C1 segment of cervical spinal cord (tissue), 14 donors: ENCODE results near the gene CD300H.
A peak's percentile ranks its signal among the peaks of the same experiment; 100 is the strongest.

Experiments
- DNase-seq, 14 donors: peaks; one replicate each; lab custom pipeline; 2025; lab: John Stamatoyannopoulos, UW

Gene CD300H

DNA sequence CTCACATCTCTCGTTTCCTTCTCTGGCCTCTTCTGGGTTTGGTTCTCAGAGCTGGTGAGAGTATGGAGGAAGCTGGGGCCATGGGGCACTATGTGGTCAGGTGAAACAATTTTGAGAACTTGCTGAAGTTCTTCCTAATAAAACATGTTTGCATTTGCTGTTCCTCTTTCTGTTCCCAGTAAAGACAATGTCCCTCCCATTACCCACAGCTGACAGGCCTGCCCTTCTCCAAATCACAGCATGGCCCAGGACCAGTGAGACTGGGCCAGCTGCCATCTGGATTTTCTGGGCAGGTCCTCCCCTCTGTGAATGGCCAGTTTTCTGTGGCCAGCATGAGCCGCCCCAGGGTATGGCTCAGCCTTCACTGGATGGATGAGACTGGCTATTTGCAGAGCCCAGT lies at the start of gene CD300H:
TSS of gene CD300H (minus strand) at position 113 of the 400 bp plus-strand sequence.
- DNase-seq: peak in 1 of 14 donors; percentile 19

DNA sequence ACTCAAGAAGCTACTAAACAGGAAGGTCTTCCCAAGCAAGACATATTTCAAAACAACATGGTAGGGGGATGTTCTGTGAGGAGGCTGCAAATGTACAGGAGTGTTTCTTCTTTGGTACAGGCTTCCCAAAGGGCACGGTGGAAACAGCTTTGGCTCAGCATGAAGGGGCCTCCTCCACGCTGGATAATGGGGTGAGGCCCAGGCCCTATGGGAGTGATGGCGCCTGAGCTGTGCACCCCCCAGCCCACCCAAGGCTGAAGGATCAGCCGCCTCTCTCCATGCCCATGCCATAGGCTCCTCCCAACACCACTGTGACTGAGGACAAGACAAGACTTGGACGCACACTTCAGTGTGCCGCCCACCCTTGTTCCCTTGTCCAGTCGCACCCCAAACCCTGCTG lies 49.4 kb upstream of the CD300H start:
- DNase-seq: no peak

DNA sequence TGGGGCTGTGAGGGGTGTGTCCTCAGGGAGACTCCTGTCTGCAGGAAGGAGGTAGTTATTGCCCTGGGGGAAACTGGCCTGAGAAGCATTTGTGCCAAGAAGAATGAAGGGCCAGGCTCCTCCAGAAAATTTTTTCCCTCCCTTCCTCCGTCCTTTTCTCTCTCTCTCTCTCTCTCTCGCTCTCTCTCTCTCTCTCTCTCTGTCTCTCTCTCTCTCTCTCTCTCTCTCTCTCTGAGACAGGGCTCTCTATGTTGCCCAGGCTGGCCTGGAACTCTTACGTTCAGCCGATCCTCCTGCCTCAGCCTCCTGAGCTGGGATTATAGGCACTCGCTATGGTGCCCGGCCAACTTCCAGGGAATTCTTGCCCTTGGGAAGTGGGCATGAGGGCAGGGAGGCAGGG lies 44.7 kb upstream of the CD300H start:
- no peak for DNase-seq

DNA sequence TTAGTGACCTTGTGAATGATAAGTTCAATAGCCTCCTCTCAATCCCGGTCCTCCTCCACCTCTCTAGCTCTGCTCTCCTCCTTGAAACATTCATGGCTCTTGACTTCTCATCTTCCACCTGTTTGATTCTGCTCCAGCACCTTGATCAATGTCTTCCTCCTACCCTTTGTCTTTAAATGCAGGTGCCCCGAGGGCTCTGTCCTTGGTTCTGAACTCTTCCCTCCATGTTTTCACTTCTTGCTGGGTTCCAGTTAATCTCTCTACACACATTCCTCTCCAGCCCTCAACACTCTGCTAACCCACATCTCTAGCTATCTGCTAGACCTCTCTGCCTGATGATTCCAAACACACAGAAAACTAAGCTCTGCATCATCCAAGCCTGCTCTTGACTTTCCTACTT lies 42.8 kb upstream of the CD300H start:
- no peak for DNase-seq

DNA sequence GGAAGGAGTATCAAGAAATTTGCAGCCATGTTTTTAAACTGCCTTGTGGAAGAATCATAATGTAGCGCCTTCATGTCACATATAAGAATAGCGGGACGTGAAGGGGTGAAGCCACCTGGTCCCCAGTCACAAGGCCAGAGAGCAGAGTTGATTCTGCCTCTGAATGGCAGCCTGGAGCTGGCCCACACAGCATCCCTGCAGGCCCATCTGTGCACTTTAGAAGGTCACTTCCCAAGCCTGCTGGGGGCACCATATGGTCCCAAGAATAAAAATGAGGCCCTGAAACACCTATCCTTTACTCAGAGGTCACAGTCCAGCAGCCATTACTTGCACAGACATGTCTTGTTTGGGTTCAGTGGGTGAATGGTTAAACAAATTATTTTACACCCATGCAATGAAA lies 41.2 kb upstream of the CD300H start:
- peak in 2 of 14 donors; percentile 50 to 94 for DNase-seq

DNA sequence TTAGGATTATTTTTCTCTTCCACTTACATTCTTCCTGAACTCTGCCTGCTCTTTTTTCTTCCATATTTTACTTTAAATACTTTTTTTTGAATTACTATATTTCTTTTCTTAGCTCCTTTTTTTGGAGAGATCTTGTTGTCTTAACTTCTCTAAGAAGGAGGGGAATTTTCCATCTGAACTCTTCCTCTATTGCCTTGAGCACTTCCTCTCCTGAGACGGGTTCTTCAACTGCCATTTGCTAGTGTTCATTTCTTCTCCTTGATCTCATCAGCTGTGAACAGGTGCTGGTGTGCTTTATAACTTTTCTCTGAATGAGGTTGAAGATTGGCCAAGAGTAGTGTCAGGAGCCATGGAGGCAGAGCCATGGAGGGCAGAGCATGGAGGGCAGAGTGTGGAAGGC lies 39.9 kb upstream of the CD300H start:
- DNase-seq: no peak

DNA sequence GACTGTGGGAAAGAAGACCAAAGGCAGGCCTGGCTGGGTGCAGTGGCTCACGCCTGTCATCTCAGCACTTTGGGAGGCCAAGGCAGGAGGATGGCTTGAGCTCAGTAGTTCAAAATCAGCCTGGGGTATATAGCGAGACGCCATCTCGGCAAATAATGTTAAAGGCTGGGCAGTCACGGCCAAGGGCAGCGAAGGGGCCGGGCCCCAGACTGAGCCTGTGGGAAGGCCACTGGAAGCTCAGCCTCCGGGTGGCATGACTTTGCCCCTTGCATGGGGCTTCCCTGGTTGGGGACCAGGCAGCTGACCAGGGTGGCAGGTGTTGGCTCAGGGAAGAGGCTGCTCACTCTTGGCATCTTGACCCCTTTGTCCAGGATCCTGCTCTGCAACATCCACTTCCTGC lies 38.7 kb upstream of the CD300H start:
- peak in 1 of 14 donors; percentile 36 for DNase-seq

DNA sequence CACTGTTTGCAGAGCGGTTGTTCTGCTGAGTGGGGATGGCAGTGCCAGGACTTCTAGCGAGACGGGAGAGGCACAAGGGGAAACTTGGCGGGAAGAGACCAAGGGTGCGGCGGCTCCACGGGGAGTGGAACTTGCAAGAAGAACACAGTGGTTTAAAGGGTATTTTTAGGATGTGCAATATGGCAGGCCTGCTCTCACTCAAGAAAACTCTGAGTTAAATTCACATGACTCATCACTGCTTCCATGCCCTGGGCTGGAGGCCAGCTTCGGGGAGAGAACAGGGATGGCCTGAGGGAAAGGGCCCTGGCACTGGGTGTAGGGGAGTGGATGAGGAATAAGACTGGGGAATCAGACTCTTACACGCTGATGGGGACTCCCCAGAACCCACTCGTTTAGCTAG lies 38.1 kb upstream of the CD300H start:
- peak in 2 of 14 donors; percentile 49 to 83 for DNase-seq

DNA sequence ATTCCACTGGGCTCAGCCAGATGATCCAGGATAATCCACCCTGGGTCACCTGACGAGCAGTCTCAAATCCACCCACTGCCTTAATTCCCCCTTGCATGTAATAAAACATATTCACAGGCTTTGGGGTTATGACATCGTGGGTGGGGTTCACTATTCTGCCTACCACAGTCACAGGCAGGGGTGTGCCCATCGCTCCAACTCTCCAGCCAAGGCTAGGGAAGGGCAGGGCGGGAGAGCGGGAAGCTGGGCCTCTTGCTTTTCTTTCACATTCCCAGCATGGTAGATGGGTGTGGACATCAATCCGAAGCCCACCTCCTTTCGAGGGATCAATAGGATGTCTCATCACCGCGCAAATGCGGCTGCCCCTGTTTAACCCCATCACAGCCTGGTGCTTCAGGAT lies 37.5 kb upstream of the CD300H start:
- DNase-seq: peak in 1 of 14 donors; percentile 52

DNA sequence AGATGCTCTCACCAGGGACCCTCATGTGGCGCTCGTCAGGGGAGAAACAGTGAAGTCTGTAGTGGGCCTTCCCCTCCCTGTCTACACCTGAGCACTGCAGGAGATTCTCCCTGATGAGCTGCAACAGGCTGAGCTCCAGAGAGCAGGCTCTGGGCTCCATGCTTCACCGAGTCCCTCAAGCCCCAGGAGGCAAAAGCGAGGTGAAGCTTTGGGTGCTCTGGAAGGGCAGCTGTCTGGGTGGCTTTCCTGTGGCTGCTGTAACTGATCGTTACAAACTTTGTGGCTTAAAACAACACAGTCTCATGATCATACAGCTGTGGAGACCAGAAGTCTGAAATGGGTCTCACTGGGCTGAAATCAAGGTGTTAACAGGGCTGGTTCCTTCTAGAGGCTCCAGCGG lies 36.9 kb upstream of the CD300H start:
- no peak for DNase-seq

DNA sequence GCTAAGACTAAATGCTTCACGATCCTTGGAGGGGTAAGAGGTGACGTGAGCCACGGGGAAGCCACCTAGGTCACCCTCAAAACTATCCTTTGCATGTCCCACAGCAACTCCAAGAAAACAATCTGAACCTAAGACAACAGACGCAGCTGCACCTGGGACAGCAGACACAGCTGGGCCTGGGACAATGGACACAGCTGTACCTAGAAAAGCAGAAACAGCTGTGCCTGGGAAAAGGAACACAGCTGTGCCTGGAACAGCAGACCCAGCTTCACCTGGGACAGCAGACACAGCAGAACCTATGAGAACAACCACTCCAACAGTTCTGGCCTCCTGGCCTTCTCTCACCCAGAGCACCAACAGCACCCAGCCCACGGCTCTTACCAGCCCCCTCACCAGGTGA lies 36.4 kb upstream of the CD300H start:
- DNase-seq: no peak

DNA sequence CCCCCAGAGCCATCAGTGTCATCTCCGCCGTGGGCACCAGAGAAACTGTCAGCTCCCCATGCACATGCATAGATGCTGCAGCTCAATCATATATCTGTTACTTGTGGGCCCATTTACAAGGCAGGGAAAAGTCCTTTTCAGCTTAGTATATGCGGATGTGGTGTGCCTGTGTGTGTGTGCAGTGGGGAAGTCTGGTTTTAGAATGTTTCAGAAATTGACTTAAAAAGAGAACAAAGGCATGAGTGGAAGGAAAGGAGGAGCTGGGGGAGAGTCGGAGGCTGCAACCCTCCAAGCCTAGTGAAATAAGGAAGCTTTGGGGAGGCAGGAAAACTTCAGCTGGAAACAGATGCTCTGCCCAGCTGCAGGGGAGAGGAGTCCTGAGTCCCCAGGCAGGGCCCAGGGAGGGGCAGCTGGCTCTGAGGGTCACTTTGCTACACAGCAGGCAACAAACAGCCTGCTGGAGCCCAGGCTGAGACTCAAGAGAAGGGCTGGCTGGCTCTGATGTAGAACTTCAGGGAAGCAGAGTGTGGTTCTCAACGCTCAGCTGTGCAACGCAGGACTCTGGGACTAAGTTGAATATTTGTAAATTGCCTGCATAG lies 35.8 kb upstream of the CD300H start:
- no peak for DNase-seq

DNA sequence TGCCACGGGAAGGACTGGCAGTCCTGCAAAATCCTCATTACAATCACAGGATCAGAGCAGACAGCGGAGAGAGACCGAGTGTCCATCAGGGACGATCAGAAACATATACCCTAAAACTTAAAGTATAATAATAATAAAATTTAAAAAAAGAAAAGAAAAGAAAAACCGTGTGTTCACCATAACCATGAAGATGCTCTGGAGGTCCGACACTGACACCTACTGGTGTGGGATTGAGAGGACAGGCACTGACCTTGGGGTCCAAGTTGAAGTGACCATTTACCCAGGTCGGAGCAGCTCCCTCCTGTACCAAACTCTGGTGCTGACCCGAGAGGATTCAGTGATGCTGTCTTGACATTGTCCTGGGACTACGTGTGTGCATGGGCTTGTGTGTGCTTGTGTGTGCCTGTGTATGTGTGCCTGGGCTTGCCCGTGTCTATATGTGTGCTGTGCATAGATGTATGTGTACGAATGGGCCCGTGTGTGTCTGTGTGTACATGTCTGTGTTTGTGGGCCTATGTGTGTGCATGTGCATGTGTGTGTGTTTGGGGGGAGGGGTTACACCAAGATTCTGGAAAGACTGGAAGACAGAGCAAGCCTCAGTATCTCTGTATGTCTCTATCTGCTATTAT lies 34.7 kb upstream of the CD300H start:
- DNase-seq: peak in 1 of 14 donors; percentile 28

DNA sequence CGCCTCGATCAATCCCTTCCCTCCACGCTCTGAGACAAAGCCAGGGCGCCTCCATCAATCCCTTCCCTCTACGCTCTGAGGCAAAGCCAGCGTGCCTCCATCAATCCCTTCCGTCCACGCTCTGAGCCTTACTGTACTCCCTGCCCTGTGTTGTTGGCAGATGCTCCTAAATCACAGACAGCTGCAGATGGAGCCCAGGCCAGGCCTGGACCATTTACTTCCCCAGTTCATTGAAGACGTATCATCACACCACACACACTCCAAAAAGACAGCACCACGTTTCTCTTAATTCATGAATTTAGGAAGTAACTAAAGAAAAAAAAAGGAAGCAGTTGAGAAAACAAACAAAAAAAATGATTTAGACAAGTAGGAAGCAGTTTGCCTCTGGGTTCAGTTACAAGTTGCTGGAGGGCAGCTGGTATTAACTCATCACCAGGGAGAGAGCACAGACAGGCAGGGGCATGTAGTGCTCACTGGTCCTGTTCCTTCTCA lies 32.2 kb upstream of the CD300H start:
- DNase-seq: no peak

DNA sequence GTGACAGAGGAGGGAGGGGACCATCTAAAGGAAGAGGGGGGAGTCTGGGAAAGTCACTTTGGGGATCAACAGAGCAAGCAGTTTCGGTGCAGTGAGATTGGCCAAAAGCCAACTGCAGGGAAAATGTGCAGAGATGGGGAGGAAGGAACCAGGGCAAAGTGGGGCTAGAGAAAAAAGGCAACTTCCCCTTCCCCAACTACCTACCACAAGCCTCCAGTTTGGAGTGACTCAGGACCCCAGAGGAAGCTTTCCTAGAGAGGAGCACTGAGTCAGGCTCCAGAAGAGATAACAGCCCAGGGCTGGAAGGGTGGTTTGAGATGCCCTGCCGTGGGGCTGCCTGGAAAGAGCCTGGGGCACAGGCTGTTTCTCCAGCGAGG lies 31.7 kb upstream of the CD300H start:
- DNase-seq: no peak

DNA sequence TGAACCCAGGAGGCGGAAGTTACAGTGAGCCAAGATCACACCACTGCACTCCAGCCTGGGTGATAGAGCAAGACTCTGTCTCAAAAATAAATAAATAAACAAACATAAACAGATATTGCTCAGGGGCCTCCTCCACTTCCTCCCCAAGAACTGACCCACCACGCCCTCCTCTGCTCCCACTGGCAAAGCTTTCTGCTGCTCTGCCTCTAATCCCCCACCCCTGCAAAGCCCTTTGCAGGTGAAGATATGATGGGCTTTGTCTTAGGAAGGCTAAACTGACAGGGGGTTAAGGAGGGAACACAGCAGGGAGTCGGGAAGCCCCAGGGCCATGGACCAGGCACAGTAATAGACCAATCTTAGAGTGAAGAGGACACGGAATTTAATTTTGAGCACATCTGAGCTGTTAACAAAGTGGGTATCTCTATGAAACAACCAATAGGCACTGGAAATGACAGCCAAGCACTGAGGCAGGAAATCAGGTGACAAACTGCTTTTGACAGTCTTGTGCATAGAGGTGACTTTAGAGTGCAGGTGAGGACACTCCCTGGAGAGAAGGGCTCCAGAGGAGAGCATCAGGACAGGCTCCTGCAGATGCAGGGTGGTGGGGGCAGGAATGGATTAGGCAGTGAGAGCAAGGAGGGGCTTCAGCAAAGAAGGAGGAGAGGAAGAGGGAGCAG lies 31.2 kb upstream of the CD300H start:
- no peak for DNase-seq

DNA sequence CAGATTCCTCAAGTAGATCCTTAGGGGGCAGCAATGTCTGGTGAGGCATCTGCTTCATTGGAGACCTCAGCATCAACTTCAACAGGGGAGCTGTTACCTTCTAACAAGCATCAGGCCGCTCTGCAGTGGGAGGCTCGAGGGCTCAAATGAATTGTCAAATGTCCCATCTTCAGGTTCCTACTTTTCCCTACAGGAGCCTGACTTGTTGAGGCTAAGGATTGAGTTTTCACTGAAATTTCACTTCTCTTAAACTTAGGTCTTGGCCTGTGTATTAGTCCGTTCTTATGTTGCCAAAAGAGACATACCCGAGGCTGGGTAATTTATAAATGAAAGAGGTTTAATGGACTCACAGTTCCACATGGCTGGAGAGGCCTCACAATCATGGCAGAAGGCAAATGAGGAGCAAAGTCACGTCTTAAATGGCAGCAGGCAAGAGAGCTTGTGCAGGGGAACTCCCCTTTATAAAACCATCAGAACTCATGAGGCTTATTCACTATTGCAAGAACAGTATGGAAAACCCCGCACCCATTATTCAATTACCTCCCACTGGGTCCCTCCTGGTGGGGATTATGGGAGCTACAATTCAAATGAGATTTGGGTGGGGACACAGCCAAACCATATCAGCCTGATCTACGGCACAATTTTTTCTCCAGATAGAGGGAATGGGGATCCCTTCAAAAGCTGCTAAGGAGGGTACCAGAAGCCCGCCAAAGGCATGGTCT lies 29.9 kb upstream of the CD300H start:
- no peak for DNase-seq

DNA sequence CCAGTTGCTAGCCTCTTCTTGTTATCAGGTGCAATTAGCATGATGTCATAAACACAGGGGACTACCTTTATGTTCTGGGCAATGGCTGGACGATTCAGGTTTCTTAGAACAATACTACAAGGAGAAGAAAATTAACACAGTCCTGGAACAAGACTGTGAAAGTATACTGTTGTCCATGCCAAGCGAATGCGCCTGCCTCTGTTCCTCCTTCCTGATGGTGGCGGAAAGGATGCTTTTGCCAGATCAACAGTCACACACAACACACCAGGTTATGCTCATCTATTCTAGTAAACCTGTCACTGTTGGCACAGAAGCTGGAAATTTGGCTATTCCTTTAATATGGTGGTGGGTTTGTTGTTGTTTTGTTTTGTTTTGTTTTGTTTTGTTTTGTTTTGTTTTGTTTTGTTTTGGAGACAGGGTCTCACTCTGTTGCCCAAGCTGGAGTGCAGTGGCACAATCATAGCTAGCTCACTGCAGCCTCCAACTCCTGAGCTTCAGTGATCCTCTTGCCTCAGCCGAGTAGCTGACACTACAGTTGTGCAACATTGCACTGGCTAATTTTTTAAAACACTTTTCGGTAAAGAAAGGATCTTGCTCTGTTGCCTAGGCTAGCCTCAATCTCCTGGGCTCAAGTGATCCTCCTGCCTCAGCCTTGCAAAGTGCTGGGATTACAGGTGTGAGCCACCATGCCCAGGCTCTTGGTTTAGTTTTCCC lies 27.9 kb upstream of the CD300H start:
- no peak for DNase-seq

DNA sequence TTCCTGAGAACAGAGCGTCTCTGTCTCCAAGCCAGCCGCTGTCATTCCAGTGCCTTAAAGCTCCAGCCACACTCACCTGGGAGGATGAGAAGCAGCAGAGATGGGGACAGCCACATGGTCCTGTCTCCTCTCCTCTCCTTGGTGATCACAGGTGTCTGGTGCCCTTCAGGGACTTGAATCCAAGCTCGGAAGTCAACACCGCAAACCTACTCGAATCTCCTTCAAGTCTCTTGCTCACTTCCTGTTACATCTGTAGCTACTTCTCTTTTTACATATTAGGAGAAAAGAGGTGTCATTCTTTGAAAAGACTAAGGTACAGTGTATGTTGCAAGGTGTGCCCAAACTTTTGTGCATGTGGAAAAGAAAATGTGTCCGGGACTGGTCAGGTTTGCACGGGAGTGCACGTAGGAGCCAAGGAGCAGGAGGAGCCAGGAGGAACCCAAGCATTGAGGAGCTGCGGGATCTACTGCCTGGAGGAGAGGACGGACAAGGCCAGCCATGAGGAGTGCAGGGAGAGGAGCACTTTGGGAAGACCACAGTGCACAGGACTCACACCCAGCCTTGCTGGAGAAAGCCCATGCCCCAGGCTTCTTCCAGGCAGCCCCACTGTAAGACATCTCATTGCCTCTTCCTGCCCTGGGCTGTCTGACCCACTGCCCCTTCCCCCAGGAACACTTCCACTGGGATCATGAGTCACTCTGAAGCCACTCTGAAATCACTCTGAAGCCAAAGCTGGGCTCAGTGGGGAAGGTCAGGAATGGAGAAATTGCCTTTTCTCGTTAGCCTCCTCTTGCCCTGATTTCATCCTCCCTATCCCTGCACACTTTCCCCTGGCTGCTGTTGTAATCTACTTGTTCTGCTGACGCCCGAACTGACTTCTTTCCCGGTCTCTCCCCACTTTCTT lies 25.0 kb upstream of the CD300H start, which contains the start of gene CD300LD:
TSS of gene CD300LD (minus strand) at position 197 of the 904 bp plus-strand sequence. CDS start at position 116, 81 bp downstream.
- no peak for DNase-seq

DNA sequence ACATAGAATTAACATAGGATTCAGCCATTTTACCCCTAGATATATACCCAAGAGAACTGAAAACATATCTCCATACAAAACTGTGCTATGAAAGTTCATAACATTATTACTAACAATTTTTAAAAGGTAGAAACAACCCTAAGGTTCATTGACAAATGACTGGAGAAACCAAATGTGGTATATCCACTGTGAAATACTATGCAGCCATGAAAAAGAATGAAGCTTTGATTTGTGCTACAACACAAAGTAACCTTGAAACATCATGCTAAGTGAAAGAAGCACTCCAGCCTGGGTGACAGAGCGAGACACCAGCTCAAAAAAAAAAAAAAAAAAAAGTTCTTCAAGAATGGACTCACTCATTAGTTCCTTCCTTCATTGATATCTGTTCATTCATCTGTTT lies 24.2 kb upstream of the CD300H start:
- no peak for DNase-seq

DNA sequence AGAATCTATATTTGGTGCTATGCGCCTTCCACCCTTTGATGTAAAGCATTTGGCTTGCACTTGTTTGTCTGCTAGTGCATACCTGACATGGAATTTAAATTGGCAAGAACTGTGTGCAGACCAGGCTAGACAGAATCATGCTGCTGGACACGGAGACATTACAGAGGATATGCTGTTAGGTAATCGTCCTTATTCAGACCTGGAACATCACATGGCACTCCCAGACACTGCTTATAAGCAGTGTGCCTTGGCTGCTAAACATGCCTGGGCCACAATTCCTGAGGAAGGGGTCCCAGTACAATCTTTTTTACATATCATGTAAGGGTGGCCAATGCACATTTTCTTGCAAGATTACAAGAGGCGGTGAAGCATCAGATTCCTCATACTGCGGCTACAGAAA lies 18.4 kb upstream of the CD300H start:
- DNase-seq: no peak
